Activated CD8-positive, alpha-beta memory T cell treated with anti-CD3 and anti-CD28 coated beads for 1 hour (primary cell): ENCODE measurements around the gene BHLHE23.
"Not testable (repeated sequence)": the region's sequence is repeated elsewhere in the genome, so short reads cannot be mapped to it uniquely, and the experiment has no call there.

ENCODE experiments used
- DNase-seq, 2 donors: peaks; one replicate each; pipeline ENCODE4 v3.0.0-alpha.2; 2020; ENCODE audit warnings: low read depth in 1 of 2; ENCODE audit errors: extremely low read depth in 1 of 2

Gene BHLHE23

DNA sequence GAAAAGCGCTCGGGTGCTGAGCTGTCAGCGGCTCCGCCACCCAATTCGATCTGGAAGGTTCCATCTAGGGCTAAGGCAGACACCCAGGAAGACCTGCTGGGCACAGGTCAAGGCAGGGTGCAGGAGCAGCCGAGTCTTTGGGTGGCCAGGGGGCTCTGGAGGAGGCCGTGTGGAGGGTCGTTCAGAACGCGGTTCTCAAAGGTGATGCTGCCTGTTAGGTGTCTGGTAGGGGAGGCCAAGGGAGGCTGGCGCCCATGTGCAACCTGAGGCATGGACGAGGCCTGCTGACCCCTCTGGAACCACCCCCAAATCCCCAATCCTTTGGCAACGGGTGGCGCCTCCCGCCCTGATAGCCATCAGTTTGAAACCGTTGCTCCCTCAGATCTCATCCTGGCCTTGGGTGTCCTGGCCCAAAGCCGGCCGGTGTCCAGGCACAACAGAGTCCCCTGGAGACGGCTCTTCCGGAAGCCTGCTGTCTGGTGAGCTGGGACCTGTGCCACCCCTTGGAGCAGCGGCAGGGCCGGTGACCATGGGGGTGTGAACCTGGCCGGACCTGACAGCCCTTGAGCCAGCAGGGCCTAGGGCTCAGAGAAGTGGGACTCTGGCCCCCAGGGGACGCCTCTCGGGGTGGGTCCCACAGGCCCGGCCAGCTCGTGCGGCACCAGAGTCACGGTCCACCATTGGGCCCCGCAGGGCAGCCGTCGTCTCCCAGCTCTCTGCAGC, 43.7 kb downstream of the BHLHE23 start:
- no peak for DNase-seq

DNA sequence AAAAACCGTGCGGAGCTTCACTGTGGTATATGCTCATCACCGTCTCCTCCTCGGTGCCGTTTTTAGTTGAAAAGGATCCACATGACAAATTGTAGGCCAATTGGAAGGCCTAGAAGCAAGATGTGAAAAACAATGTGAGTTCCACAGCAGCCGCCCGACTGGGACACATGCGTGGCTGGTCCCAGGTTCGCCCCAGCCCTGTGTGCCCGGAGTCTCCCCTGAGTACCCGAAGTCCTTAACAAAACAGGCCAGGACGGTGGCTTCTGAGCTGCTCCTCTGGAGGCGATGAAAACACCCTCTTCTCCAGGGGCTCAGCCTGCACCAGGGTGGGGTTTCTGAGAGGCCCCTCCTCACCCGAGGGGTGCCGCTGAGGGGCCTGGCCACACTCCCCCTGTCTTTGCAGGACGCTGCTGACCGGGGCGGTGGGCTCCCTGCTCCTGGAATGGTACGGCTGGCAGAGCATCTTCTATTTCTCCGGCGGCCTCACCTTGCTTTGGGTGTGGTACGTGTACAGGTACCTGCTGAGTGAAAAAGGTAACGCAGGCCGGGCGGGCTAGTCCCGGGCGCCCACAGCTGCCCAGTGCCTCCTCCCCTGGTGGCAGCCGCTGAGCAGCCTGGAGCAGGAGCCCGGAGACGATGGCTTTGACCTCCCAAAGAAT, 44.4 kb downstream of the BHLHE23 start:
- DNase-seq: no peak

DNA sequence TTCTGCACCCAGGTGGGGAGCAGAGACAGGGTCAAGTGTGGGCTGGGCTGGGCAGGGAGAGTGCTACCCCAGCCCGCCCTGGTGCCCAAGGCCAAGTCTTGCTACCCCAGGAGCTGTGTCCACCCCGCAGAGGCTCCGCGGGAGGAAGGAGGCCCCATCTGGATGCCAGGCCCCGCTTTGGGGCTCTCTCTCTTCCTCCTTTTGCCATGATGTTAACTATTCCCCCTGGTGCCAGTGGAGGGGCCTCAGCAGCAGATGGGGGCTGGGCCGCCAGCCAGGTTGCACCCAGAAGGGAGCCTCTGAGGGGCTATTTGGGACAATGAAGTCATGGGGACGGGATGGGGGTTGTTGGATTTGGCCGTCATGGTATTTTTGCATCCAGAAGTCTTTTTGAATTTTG, 45.0 kb downstream of the BHLHE23 start:
- no peak for DNase-seq

DNA sequence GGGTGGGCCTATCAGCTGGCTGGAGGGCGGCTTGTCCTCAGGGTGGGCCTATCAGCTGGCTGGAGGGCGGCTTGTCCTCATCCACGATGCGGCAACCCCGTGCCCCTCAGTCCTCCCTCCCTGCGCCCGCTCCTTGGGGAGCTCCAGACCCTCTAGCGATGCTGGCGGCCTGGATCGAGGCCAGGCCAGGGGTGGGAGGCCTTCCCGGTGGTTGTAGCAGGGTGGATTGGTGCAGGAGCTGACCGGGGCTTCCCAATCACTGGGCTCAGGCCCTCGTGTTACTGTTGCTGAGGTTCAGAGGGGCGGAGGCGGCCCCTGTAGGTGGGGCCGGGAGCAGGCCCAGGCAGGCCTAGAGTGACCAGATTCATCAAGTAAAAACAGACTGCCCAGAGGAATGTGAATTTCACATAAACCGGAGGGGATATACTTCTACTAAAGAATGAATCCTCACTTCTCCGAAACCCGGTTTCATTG, 45.4 kb downstream of the BHLHE23 start:
- no peak for DNase-seq

DNA sequence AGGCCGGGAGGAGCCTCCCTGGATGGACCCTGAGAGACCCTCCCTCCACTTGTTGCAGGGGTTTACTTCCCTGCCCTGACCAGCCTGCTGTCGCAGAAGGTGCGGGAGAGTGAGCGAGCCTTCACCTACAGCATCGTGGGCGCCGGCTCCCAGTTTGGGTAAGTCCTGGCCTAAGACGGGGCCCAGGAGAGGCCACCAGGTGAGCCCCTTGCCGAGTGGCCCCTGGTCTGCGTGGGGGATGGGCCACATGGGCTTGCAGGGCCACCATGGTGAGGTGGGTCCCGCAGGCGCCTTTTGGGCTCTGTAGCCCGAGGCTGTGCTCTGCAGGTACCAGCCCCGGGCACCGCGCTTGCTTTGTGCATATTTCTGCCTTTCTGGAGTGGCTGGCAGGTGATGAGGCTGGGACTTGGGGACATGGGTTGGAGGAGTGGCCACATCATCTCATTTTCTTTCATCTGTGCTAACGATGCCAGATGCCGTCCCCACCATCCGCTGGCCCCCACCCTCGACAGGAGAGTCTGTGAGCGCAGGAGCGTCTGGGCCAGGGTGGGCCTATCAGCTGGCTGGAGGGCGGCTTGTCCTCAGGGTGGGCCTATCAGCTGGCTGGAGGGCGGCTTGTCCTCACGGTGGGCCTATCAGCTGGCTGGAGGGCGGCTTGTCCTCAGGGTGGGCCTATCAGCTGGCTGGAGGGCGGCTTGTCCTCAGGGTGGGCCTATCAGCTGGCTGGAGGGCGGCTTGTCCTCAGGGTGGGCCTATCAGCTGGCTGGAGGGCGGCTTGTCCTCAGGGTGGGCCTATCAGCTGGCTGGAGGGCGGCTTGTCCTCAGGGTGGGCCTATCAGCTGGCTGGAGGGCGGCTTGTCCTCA, 46.1 kb downstream of the BHLHE23 start:
- not testable (repeated sequence) for DNase-seq

DNA sequence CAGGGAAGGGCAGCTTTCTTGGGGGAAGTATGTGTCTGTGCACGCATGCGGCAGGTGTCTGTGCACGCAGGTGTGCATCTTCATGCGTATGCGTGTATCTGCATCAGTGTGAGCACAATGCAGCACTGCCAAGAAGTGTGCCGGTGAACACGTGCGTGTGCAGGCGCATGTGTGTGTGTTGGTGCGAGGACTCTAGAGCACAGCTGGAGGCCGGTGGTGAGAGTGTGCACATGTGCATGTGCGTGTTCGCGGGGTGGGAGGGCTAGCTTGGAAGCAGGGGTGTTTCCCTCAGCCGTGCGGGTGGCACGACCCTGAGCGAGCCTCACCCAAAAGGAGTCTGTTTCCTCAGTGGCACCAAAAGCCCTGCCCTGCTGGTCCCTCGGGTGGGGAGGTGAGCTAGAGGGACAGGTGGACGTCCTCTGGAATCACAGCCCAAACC, 46.7 kb downstream of the BHLHE23 start:
- DNase-seq: no peak

DNA sequence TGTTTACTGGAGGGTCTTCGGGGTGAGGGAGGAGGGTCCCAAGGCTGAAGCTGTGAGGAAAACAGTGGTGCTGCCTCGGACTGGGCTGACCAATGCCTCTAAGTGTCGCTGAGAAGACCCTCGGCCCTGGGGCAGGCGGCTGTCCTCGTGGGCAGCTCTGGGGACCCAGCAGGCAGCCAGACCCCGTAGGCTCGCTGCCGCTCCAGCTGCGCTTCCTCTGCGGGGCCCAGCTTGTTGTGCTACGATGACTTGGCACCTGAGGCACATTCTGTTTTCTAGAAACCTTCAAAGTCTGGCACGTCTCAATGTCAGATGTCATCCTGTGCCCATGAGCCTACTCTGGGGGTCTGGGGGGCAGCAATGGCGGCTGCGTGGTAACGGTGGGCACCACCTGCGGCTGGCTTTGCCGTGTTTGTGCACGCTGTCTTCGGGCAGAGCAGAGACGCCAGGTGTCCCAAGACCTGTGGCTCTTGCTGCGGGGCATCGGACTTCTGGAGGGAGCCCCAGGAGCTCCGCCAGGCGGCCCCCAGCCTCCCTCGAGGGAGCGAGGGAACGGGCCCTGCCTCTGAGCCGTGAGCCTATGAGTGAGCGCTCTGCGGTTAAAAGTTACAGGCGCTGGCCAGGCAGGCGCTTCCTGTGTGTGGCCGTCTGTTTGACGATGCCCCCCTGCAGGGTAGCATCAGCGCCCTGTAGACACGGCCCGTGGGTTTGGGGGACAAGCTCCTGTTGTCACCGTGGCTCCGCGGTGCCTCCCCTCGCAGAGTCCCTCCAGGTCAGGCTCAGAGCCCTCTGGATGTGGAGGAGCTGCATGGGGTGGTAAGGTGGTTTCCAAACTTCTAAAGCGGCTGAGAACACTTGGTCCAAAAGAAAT, 47.4 kb downstream of the BHLHE23 start:
- DNase-seq: no peak

DNA sequence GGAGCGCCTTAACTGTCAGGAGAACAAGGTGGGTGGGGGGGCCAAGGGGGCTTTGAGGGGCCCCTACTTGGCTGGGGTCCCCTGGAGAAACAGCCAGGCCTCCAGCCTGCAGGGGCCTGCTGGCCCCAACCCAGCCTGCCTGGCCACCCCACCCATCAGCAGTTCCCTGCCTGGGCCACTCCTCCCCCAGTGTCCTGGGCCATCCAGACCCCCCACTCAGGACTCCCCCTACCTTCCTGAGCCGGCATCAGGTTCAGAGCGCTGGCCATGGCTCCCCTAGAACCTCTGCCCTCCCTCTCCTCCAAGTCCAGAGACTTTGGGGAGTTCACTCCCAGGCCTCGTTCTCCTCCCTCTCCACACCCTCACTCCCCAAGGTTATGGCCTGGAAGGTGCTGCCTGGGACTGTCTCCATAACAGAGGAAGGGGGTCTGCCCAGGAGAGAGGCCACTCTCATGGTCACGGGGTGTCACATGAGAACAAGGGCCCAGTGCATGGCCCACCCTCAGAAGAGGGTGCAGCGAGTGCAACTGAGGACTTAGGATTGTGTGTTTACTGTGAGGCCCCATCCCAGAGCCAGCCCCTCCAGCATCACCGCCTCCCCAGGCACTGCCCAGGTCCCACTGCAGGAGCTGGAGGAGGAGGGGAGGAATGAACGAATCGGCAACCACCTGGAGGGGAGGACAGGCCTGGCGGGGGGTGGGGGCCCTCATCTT, 48.2 kb downstream of the BHLHE23 start:
- no peak for DNase-seq

DNA sequence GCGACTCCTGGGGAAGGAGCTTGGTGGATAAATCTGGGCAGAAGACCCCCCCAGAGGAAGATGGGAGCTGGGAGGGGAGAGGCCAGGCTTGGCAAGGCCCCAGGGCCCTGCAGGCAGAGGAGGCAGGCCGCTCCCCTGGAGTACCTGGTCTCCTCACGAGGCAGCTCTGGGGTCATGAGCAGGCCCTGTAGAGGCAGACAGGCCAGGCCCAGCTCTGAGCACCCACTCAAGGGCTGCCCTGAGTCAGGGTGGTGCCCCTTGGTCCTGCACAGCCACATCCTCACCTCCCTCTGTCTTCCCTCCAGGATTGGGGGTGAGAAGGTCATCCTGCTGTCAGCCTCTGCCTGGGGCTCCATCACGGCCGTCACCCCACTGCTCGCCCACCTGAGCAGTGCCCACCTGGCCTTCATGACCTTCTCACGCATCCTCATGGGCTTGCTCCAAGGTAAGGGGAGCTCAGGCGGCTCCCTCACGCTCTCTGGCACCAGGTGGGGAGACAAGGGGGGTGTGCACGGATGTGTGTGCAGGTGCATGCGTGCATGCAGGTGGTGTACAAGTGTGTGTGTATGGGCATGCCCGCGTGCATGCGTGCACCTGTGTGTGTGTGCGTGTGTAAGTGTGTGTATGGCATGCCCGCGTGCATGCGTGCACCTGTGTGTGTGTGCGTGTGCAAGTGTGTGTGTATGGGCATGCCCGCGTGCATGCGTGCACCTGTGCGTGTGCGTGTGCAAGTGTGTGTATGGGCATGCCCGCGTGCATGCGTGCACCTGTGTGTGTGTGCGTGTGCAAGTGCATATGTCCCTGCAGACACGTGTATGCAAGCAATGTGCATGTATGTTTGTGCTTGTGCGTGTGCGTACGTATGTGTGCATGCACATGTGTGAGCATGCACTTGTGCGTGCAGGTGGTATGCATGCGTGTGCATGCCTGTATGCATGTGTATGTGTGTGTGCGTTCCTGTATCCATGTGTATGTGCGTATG, 49.3 kb downstream of the BHLHE23 start:
- no peak for DNase-seq

DNA sequence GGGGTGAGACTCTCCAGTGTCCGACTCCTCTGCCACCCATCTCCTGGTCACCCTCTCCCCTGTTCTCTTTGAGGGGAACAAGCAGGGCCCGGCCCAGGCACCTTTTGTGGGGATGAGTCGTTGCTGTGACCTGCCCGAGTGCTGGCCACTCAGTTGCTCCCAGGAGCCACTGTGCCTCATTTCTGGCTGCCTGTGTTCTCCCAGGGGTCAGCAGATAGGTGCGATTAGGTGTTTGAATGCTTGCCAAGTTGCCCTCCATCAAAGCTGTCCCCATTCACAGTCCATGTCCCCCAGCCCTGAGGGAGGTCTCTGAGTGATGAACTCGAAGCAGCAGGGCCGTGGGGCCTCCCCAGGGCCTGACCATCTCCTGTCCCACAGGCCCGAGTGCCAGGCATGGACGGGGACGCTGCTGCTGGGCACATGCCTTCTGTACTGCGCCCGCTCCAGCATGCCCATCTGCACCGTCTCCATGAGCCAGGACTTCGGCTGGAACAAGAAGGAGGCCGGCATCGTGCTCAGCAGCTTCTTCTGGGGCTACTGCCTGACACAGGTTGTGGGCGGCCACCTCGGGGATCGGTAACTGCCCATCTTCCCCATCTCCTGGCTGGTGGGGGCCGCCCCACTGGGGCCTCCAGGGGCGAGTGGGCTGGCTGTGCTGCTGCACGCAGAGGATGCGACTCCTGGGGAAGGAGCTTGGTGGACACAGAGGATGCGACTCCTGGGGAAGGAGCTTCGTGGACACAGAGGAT, 50.2 kb downstream of the BHLHE23 start:
- DNase-seq: no peak
